Stimulated activated CD4-positive, alpha-beta T cell treated with anti-CD3 and anti-CD28 coated beads, Interleukin-15, amount 100 ng/mL, for 24 hours (primary cell): ENCODE results near the gene GREM2.
A peak's percentile ranks its signal among the peaks of the same experiment; 100 is the strongest.

Experiments
- DNase-seq: peaks from one replicate; pipeline ENCODE4 v3.0.0-alpha.2; 2020

GREM2 gene

DNA sequence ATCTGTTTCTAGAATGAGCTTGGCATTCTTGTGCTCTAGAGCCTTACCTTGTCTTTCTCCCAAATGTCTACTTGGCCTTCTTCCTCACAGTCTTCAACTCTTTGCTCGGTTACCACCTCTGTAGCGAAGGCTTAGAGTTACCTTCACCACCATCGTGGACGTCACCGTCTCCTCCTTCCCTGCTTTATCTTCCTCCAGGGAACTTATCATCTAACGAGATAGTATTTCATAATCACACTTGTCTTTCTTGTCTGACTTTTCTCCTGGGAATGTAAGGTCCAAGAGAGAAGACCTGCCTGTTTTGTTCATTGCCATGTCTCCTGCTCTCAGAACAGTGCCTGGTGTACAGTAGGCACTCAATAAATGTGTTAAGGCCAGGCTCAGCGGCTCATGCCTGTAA, 115.6 kb downstream of the GREM2 start:
- DNase-seq = no peak

DNA sequence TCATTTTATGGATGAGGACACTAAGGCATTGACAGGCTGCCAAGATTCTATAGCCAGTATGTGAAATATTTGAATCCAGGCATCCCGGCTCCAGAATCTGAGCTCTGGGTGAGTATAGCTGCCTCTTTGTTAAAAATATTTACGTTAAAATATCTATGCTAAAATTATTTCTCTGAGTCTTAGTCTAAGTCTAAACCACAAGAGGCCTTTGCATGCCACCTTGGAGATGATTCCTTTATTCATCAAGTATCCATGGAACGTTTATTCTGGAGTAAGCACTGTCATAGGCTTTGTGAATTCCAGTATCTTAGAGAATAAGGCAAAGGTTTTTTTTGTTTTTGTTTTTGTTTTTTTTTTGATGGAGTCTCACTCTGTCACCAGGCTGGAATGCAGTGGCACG, 116.4 kb downstream of the GREM2 start:
- no peak for DNase-seq

DNA sequence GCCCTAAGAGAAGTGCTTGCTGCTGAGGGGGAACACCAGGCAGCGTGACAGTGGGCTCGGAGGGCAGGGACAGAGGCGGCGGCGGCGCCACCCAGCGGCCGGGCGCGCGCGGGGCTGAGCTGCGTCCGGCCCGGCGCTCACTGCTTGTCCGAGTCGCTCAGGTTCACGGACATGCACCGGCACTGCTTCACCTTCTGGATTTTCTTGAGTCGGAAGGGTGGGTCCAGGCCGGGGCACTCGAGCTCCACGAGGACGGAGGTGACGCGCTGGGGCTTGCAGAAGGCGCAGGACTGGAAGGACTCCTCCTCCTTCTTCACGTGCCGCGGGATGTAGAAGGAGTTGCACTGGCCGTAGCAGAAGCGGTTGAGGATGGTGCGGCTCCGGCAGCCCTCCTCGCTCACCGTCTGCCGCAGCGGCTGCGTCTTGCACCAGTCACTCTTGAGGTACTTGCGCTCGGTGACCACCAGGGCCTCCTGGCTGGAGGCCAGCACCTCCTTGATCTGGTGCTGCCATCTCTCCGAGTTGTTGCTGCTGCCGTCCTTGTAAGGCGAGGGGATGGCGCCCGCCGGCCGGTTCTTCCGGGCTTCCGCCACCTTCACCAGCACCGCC, 119.0 kb downstream of the GREM2 start:
- DNase-seq = peak; percentile 13

DNA sequence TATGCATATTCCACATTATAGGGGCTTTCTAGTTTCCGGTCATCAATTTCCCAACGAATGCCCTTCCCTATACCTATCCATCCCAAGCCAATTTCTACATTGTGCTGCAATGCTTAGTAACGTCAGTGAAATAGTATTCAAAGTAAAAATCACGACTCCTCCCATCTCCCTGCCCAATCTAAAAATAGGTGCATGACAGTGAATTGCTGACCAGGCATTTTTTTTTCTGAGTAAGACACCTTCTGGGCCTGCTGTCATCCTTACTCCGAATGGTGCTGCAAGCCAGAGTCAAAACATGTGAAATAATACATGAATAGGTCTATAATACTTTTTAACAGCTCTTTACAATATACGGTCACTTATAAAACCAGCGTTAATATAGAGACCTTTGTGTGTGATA, 120.2 kb downstream of the GREM2 start:
- no peak for DNase-seq

DNA sequence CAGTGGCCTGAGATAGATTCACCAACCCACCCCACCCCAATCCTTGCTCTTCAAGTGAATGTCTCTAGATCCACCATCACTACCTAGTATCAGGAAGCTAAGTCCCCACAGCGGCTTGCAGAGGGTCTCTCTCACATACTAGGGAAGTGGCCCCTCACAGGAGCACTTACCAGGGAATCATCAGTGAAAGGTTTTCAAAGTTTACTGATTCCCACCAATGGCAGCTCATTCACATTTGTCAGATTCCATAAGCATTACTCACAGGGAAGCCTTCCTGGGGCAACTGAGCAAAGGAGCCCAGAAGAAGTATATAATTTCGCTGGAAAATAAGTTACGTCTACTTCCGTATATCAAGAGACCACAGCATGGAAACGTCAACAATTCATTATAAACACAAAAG, 120.8 kb downstream of the GREM2 start:
- no peak for DNase-seq

DNA sequence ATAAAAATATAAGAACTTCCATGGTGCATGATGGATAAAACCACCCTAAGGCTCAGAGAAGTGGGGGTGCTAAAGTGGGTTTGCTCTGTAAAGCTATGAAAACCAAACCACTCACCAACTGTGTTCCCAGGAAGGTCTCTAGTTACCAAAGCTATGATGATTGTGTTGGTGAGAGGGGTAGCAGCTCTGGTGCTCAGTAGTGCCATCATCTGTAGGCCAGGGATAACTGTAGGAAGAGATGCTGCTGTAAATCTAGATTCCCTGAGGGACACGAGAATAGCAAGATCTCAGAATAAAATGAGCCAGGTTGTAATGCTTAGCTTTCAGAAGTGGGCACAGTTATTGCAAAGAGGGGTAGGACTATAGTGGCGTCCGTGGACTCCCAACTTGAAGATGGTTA, 124.5 kb downstream of the GREM2 start:
- DNase-seq = no peak

DNA sequence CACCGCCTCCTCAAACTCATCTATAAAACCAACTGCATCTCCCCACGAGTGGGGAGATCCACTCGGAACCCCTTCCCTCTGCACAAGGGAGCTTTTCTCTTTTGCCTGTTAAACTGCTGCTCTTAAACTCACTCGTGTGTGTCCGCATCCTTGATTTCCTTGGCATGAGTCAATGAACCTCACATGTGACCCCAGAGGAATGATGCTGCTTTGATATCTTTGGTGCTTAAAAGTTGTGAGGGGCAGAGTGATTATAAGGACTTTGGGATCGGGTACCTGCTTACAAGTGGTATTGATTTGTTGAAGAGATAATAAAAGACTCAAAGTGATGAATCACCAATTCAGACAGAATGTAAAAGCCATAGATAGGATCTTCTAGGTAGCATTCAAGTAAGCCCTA, 125.3 kb downstream of the GREM2 start:
- no peak for DNase-seq

DNA sequence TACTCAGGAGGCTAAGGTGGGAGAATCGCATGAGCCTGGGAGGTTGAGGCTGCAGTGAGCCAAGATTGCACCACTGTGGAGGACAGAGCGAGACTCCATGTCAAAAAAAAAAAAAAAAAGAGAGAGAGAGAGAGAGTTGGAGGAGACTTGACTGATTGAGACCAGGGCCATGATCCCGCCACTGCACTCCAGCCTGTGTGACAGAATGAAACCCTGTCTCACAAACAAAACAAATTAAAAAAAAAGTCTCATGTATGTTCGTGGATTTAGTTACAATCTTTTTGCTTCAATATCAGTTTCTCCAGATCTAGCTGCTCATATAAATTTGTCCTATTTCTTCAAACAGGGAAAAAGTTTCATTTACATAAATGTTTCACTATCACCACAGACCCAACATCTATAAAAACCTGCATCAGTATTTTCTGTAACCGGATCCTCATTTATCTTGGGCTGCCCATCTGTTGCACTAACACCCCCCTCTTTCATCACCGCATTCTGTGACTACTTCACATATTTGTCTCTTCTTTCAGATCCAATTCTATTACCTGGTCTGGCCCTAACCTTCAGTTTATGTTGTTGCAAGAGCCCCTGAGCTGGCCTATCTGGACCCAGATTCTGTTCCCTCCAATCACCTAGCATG, 127.0 kb downstream of the GREM2 start:
- no peak for DNase-seq

DNA sequence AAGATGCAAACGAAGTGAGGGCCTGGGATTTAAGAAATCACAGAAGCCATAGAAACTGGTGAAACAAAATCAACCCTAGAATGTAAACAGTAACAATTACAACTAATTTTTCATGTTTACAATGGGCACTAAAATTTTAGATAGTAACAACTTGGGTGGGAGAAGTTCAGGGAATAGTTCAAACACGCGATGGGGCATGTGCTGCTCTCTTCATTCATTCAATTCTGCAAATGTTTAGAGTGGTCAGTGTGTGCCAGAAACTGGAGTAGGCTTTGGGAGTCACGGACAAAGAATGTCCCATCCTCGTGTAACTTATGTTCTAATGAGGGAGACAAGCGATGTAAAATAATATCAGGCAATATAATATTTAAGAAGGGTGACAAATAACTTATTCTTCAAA, 133.4 kb downstream of the GREM2 start:
- DNase-seq = no peak

DNA sequence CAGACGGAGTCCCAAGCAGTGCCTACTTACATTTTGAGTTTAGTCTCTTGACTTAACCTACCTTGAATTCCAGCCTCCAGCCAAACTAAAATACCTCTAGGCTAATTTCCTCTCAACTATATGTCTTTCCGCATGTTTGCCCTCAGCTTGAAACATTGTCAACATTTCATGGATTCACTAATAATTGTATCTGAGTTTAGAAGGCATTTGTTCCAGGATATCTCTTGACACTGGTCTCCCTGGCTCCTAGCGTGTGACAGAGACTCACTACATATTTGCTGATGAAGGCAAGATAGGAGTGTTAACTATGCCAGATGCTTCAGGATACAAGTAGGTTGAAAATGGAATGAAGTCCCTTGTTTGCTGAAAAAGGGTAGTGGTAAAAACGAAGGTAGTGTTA, 136.1 kb downstream of the GREM2 start:
- no peak for DNase-seq

DNA sequence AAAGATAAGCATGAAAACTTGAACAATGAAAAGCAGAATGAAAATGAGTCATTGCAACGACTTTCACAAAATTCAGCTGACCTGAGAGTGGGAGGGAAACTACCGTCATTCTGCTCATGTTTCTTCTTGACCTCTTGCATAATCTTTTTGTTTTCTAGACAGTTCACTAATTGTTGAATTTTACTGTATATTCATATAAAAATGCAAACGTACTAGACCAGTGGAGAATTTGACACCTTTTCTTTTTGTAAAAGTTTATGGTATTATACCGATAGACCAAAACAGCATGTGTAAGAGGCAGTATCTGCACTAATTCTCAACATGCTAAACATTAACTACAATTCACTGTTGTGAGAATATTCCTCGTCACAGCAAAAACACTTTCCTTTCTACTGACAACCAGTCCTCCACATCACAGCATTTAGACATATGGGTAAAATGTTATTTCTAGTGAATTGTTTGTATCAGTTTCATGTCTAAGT, 137.8 kb downstream of the GREM2 start:
- DNase-seq = no peak

DNA sequence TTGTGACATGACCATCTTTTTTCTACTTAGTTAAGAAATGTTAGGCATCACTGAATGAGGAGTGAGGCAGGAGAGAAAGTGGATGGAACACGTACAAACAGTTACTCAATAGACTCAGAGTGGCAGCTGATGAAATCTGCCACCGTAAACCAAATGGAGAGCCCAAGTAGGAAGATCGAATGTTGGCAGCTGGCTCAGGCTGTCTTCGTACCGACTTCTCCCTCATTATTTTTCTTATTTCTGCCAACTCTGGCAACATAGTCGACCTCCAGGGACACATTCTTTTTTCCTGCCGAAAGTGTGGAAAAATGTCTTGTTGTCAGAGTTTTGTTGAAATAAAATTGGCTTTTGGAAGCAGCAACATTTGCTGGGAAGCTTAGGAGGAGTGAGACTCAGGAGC, 143.3 kb downstream of the GREM2 start:
- no peak for DNase-seq

DNA sequence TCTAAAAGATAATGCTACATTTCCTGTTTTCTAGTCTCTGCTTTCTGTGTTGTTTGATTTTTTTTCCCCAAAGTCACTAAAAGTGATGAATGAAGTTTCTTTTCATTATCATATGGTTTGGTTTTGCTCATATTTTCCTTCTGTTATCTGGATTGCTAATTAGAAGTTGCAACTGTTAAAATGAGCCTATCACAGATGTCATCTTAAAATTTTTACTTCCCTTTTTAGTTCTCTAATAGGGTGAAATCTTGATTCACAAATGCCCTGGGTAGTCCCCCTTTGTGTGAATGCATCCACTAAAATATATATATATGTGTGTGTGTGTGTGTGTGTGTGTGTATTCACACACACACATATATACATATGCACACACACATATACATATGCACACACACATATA, 144.1 kb downstream of the GREM2 start:
- no peak for DNase-seq

DNA sequence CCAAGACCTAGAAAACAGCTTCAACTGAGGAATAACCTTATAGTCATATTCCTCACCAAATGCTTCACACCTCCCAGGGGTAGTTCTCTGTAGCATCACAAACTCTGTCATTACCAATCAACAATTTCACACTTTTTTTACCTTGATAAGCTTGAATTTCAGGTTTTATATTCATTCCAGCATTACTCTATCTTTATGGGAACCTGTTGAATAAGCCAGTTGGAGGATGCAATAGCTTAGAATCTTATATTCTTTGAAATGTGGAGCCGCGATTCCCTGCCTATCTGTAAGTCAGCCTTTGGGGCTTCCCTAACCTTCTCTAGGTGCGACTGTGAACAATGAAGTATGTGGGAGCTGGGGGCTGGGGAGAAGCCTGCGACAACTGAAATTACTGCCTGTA, 145.4 kb downstream of the GREM2 start:
- DNase-seq = no peak

DNA sequence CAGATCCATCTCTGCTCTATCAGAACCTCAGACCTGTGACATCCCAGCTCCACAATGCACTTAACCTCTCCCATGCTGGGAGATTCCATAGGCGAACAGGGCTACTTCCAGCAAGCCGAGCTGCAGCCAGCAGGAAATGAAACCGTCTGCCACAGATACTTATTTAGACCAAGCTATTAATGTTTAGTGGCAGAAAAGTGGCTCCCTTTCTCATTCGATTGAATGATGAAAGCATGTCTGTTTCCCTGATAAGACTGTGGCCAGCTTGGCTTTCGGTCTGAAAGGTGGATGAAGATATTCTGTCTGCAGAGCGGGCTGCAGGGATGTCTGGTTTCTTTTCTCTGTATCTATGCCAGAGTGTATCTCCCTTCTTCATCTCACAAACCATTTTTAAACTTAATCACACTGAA, 146.4 kb downstream of the GREM2 start:
- DNase-seq = no peak

DNA sequence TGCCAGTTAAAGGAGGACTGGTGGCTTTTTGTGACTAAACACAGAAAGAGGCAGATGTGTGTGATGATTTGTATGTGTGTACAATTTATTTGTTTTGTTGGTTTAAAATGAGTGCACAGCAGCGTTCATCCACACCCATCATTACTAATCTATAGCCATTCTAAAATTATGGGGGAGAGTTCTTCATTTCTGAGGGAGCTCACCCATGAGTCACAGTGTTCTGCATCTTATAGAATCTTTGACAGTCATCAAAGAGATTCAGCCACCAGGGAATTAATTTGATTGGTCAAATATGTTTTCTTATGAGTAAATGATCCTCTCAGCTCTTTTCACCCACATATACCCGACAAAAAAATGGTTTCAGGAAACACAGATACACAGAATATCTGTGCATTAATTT, 147.9 kb downstream of the GREM2 start:
- no peak for DNase-seq

DNA sequence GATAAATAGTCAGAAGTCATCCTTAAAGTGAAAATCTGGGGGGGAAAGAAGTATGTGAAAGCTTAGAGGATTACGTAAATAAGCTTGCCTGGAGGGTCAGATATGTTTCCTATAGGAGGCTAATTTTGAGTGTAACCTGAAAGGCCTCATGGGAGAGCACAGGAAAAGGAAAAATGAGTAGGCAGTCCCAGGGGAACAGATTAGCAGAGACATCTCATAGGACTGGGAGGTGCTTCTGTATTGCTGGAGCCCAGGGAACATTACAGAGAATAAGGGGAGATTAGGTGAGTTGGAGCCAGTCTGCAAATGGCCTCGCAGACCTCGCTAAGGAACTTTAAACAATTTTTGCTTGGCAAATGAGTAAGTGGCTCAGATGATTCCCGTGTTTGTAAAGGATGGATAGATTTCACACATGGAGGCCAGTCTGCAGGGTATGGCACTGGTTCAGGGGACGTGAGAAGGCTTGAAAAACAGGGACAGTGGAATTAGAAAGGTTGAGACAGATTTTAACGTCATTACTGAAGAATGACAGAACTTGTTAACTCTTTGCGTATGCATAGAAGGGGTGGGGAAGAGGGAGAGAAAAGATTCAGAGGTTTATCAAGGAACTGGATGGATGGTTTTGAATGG, 149.1 kb downstream of the GREM2 start:
- DNase-seq = no peak

DNA sequence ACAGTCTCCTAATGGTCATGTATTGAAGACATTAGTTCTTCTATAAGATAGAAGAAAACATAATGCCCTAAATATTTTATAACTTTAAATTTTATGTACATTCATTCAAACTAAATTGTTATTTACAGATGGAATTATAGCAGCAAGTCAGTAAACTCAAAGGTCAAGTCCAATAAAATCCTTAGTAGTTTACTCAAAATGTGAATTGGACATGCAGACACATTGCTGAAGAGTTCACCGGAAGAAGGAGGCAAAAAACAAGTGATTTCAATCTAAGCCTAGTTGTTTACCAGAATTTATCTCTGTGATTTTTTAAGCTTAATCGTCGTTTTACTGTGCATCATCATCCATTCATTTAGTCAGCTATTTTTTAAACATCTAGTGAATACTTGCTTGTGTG, 149.7 kb downstream of the GREM2 start:
- DNase-seq = no peak

DNA sequence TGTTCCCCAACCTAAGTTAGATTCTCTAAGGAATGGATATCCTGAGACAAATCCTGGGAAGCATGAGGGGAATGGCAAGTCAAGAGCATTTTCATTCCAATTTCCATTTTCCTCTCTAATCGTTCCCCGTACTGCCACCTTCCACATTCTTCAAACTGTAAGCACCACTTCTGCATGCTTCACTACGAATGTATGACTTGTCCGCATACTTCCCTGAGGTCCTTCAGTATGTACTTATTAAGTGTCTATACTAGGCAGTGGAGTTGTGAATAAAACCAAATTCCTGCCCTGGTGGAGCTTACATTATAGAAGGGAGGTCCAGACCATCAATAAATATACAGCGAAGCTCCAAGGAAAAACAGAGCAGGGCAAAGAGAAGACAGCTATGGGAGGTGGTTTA, 154.8 kb downstream of the GREM2 start:
- no peak for DNase-seq

DNA sequence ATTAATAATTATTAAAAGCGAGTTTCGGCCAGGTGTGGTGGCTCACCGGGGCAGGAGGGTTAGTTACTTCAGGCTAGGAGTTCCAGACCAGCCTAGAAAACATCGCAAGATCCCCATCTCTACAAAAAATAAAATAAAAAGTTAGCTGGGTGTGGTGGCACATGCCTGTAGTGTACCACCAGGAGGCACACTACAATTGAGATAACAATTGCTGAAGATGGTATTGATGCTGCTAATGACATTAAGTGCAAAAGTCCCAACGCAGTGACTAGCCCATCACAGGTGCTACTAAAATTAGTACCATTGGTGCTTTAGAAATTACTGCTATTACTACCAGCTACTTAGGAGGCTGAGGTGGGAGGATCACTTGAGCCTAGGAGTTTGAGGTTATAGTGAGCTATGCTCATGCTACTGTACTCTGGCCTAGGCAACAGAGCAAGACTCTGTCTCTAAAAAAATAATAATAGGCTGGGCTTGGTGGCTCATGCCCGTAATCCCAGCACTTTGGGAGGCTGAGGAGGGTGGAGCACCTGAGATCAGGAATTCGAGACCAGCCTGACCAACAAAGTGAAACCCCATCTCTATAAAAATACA, 156.6 kb downstream of the GREM2 start:
- no peak for DNase-seq

DNA sequence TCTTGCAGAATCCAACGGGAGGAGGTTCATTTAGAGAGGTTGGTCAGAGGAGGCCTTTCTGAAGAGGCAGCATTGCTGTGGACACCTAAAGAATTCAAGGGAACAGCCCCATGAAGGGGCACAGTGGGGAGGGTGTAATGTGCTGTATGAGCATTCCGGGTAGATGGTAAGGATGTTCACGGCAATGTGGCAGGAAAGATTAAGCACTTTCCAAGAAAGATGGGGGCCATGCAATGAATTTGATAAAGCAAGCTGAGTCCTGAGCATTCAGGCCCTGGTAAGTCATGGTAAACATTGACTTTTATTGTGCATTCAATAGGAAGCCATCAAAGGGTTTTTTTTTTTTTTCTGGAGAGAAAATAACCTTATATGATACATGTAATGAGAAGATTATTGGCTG, 166.6 kb downstream of the GREM2 start:
- no peak for DNase-seq

DNA sequence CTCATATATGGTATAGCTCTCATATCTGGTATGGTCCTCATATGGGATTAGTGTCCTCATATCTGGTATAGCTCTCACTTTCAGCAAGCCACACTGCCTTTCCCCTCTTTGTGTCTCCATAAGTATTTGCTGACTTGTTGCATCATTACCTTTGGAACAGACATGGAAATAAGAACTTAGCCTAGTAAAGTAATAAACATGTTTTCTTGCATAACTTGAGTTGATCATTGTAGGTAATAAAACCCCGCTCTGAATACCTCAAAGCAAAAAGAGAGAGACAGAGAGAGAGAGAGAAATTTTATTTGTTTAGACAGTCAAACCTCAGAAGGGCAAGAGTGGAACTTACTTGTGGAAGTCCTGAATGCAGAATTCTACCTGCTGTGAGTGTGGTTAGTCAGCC, 170.3 kb downstream of the GREM2 start:
- DNase-seq = no peak
